Body of pancreas (tissue), 4 donors: ENCODE measurements around the gene ELAVL2. TPM values are rescaled to one million over a fixed set of nuclear protein-coding genes. Genes with fewer than 3 reads are reported as not detected.
A peak's percentile ranks its signal among the peaks of the same experiment; 100 is the strongest.

Experiments
- ATAC-seq: fragments of 150-250 bp; one replicate; pipeline ENCODE4 v1.9.1; 2016
- DNase-seq, 4 donors: peaks; one replicate each; pipeline ENCODE4 v3.0.0-alpha.2; 2019
- H3K27ac ChIP-seq, 4 donors: fragments of 200-600 bp; sonication (generic); 1 replicate in 3 of 4; 2 replicates in 1 of 4; pipeline versions ENCODE4 v1.5.1 to v1.6.1; 2016 to 2019; ENCODE audit warnings: mild to moderate bottlenecking in 1 of 4, mixed read lengths in 1 of 4, moderate library complexity in 1 of 4
- H3K27me3 ChIP-seq, 2 donors: fragments of 200-600 bp; sonication (generic); one replicate each; pipeline ENCODE4 v1.6.0; 2016; ENCODE audit warnings: mild to moderate bottlenecking in 1 of 2
- H3K36me3 ChIP-seq, 2 donors: fragments of 200-600 bp; sonication (generic); replicated peaks in 1 of 2; 2 replicates each; pipeline ENCODE4 v1.5.1; 2016; ENCODE audit warnings: low read depth in 2 of 2; ENCODE audit not compliant: insufficient read depth in 1 of 2
- H3K4me1 ChIP-seq: fragments of 200-600 bp; sonication (generic); one replicate; pipeline ENCODE4 v1.6.0; 2016
- H3K4me3 ChIP-seq, 2 donors: fragments of 200-600 bp; sonication (generic); 1 replicate in 1 of 2; 2 replicates in 1 of 2; pipeline ENCODE4 v1.5.1; 2016 to 2019
- H3K9me3 ChIP-seq, 3 donors: fragments of 200-600 bp; sonication (generic); 1 replicate in 2 of 3; 2 replicates in 1 of 3; pipeline ENCODE4 v1.5.1; 2016
- POLR2A ChIP-seq, 3 donors: fragments of 450-650 bp; IDR thresholded peaks; one replicate each; pipeline ENCODE4 v1.6.1; 2016; ENCODE audit warnings: antibody characterized with exemption in 3 of 3, mild to moderate bottlenecking in 2 of 3
- WGBS, 2 donors: methylation state at CpG; one replicate each; pipeline ENCODE4 v1.1.5; 2017; 5-methylcytosine and 5-hydroxymethylcytosine counted together
- intact Hi-C: fragments of 100-400 bp; cut with DNase I; formaldehyde crosslinking; loops from one replicate; pipeline ENCODE4 v1.15.1; 2023
- total RNA-seq, 2 donors: library from RNA; depleted of rRNA; stranded (reverse); fragments of >200 nt; gene quantifications; one replicate each; pipeline ENCODE4 v1.1.0, GENCODE V29; 2016
- TF ChIP-seq, protein P1 (sequence below), 7 experiments: fragments of 450-650 bp in 4 of 7; fragments of 200-600 bp in 3 of 7; sonication (generic) in 3 of 7; IDR thresholded peaks; one replicate each; pipeline ENCODE4 v1.5.1; 2016 to 2019; ENCODE audit warnings: antibody characterized with exemption in 7 of 7

Gene ELAVL2
- total RNA-seq, 2 donors from 2014 or later = not detected

DNA sequence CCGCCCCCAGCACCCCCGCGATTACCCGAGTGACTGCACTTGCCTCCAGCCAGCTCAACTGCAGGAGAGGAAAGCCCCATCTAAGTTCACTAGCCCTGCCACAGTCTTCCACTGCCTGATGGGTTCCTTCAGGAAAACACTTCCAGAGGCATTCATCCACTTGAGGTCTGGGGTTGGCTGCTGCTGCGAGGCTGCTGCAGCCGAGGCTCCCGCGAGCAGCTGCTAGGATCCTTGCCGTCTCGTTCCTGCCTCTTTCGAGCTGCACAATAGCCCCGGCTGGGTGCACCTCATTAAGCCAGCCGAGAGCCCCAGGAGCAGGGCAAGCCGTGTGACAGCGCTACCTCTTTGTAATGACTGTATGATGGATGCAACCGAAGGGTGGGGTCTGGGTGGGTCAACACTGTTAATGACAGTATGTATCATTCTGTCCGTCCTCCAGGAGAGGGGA, 24.2 kb upstream of the ELAVL2 start:
- no peaks in the 10 kb centered on the region for H3K9me3 ChIP-seq
- WGBS, 2 donors = 1 to 2% methylated on average over 15 to 17 of the region's 17 CpGs
- peaks cover 15% of the 10 kb centered on the region for H3K4me1 ChIP-seq
- TF ChIP-seq POLR2A (IDR thresholded peaks at IDR 0.05) = no peak
- TF ChIP-seq, protein P1, sequence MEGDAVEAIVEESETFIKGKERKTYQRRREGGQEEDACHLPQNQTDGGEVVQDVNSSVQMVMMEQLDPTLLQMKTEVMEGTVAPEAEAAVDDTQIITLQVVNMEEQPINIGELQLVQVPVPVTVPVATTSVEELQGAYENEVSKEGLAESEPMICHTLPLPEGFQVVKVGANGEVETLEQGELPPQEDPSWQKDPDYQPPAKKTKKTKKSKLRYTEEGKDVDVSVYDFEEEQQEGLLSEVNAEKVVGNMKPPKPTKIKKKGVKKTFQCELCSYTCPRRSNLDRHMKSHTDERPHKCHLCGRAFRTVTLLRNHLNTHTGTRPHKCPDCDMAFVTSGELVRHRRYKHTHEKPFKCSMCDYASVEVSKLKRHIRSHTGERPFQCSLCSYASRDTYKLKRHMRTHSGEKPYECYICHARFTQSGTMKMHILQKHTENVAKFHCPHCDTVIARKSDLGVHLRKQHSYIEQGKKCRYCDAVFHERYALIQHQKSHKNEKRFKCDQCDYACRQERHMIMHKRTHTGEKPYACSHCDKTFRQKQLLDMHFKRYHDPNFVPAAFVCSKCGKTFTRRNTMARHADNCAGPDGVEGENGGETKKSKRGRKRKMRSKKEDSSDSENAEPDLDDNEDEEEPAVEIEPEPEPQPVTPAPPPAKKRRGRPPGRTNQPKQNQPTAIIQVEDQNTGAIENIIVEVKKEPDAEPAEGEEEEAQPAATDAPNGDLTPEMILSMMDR (IDR thresholded peaks at IDR 0.05) = no peak
- H3K36me3 ChIP-seq = no peaks in the 10 kb centered on the region
- peaks cover 0 to 16% of the 10 kb centered on the region in 2 donors for H3K27me3 ChIP-seq
- H3K4me3 ChIP-seq = no peak overlapping the region
- no peak overlapping the region for H3K27ac ChIP-seq
- intact Hi-C loops = no loop called here
- peak in 1 of 4 donors; percentile 13 for DNase-seq
- peak; percentile 40 for ATAC-seq

DNA sequence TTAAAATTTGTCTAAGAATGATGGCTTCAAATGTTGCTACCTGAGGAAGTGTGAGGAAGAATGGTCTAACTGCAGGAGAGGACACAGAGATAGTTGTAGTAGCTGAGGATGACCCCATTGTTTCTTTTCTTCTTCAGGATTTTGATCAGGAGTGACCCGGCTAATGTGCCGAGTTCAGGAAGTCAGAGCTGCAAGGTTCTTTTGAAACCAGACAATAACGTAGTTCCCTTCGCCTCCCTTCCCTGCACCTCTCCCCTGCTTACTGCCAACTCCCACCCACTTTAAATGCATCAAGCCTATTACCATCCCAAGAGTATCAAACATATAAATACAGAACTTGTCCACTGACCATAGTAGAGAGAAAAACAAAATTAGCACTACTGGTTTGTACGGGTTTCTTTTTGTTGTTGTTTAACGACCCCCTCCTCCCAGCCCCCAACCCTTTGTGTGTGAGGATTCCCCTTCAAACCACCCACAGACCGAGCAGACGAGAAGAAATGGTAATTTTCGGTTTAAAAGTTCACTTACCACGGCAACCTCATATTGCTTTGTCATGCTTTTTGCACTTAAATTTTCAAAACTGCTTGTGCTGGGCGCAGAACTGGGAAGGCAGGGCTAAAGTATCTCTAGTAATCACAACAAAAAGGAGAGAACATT, 23.5 kb upstream of the ELAVL2 start:
- no peak overlapping the region for H3K4me3 ChIP-seq
- DNase-seq (no peak), ATAC-seq (no peak)
- no peak overlapping the region for H3K27ac ChIP-seq
- H3K9me3 ChIP-seq = no peaks in the 10 kb centered on the region
- TF ChIP-seq POLR2A (IDR thresholded peaks at IDR 0.05) = no peak
- TF ChIP-seq, protein P1 (IDR thresholded peaks at IDR 0.05) = no peak
- peaks cover 15% of the 10 kb centered on the region for H3K4me1 ChIP-seq
- H3K36me3 ChIP-seq = no peaks in the 10 kb centered on the region
- intact Hi-C loops = no loop called here
- H3K27me3 ChIP-seq = peaks cover 0 to 16% of the 10 kb centered on the region in 2 donors
- WGBS, 2 donors = 3 to 7% methylated on average over 11 of the region's 11 CpGs

DNA sequence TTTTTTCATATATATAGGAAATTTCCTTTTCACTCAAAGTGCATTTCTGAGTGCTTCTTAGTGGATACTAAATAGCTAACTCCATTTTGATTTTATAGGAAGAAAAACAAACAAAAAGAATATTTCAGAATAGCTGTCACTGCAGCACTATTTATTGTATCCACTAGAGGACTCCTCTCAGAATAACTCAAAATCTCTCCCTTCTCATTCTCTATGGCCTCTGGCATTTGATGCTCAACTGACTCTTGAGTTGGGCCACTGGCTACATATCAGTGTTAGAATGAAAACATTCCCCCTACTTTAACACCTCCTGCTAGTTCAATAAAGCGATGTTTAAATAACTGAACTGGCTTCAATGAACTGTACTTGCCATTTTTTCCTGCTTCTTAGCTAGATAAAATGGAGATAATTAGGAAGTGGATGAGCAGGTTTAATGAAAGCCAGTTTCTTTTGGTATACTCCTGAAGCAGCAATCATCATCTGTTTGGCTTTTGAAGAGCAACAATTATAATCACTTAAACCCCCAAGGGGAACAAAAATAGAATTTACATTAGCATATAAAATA, 16.6 kb upstream of the ELAVL2 start:
- DNase-seq (no peak), ATAC-seq (no peak)
- H3K27ac ChIP-seq = no peak overlapping the region
- H3K4me1 ChIP-seq = no peaks in the 10 kb centered on the region
- H3K4me3 ChIP-seq = no peak overlapping the region
- WGBS, 2 donors = 58 to 77% methylated on average over 1 of the region's 1 CpG
- H3K27me3 ChIP-seq = no peaks in the 10 kb centered on the region
- intact Hi-C loops = no loop called here
- TF ChIP-seq POLR2A (IDR thresholded peaks at IDR 0.05) = no peak
- TF ChIP-seq, protein P1 (IDR thresholded peaks at IDR 0.05) = no peak
- H3K36me3 ChIP-seq = no peaks in the 10 kb centered on the region
- no peaks in the 10 kb centered on the region for H3K9me3 ChIP-seq

DNA sequence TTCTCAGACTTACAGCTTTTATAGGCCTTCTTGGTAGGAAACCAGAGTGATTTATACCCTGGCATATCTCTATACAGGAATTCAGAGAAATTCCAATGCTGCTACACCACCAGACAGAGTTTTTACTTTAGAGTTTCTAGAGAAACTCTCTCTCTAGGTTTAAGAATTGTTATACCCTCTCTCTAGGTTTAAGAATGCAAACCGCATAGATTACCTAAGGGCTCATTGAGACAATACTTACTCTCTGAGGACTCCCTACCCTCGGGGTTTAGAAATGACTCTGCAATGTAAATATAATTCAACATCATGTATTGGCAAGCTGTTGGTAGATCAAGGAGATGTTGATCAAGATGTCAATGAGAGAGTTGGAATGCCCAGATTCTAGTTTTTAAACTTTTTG, 15.3 kb upstream of the ELAVL2 start:
- intact Hi-C loops = no loop called here
- 28 to 45% methylated on average over 2 of the region's 2 CpGs for WGBS, 2 donors
- no peak for ATAC-seq
- H3K36me3 ChIP-seq = no peaks in the 10 kb centered on the region
- no peaks in the 10 kb centered on the region for H3K27me3 ChIP-seq
- H3K27ac ChIP-seq = no peak overlapping the region
- H3K4me3 ChIP-seq = no peak overlapping the region
- no peaks in the 10 kb centered on the region for H3K9me3 ChIP-seq
- no peak for TF ChIP-seq POLR2A (IDR thresholded peaks at IDR 0.05)
- TF ChIP-seq, protein P1 (IDR thresholded peaks at IDR 0.05) = no peak
- no peak for DNase-seq
- H3K4me1 ChIP-seq = no peaks in the 10 kb centered on the region

DNA sequence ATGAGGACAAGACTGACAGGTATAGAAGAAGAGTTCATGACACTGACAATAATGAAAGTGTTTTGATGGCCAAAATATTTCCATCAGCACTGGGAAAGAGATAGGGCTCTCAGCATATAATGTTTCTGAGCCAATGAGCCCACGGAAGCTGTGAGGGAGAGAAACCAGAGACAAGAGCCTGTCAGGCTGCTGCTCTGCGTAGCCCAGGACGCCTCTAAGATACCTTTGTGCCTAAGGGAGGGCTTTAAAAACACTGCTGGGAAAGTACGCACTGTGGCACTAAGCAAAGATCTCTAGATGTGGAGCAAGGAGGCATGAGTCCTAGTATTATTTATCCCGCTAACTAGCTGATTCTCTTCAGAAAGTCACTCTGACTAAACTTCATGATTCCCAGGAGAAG, 11.0 kb upstream of the ELAVL2 start:
- H3K4me3 ChIP-seq = no peak overlapping the region
- no peaks in the 10 kb centered on the region for H3K9me3 ChIP-seq
- 37 to 38% methylated on average over 5 of the region's 5 CpGs for WGBS, 2 donors
- intact Hi-C loops = no loop called here
- TF ChIP-seq, protein P1 (IDR thresholded peaks at IDR 0.05) = no peak
- TF ChIP-seq POLR2A (IDR thresholded peaks at IDR 0.05) = no peak
- H3K27me3 ChIP-seq = no peaks in the 10 kb centered on the region
- ATAC-seq = no peak
- H3K36me3 ChIP-seq = no peaks in the 10 kb centered on the region
- DNase-seq = no peak
- H3K4me1 ChIP-seq = no peaks in the 10 kb centered on the region
- H3K27ac ChIP-seq = no peak overlapping the region
